Smooth muscle cell (in vitro differentiated cells): Measurements from ENCODE around the gene SLC22A3. TPM values are rescaled to one million over a fixed set of nuclear protein-coding genes. Genes with fewer than 3 reads are reported as not detected.

ENCODE experiments used
- DNase-seq: peaks from one replicate; lab custom pipeline; 2025; ENCODE audit not compliant: unreplicated experiment; lab: John Stamatoyannopoulos, UW
- H2AFZ ChIP-seq: fragments of 200-600 bp; sonication (generic); 2 replicates; pipeline ENCODE4 v1.6.0; 2016; ENCODE audit warnings: antibody characterized with exemption, low read depth, mild to moderate bottlenecking
- H3F3A ChIP-seq: fragments of 200-600 bp; sonication (generic); 2 replicates; pipeline ENCODE4 v1.6.0; 2017; ENCODE audit warnings: antibody characterized with exemption, low read depth
- H3K27ac ChIP-seq: fragments of 200-600 bp; sonication (generic); 2 replicates; pipeline ENCODE4 v1.5.1; 2016; ENCODE audit warnings: low read depth, mild to moderate bottlenecking
- H3K27me3 ChIP-seq: fragments of 200-600 bp; sonication (generic); 2 replicates; pipeline ENCODE4 v1.6.1; 2016; ENCODE audit warnings: low read depth, mild to moderate bottlenecking
- H3K36me3 ChIP-seq: fragments of 200-600 bp; sonication (generic); 2 replicates; pipeline ENCODE4 v1.5.1; 2016; ENCODE audit warnings: low read depth
- H3K4me1 ChIP-seq: fragments of 200-600 bp; sonication (generic); 2 replicates; pipeline ENCODE4 v1.5.1; 2016; ENCODE audit warnings: low read depth
- H3K4me2 ChIP-seq: fragments of 200-600 bp; sonication (generic); 2 replicates; pipeline ENCODE4 v1.6.0; 2016; ENCODE audit warnings: mild to moderate bottlenecking
- H3K4me3 ChIP-seq: fragments of 200-600 bp; sonication (generic); 2 replicates; pipeline ENCODE4 v1.5.1; 2016; ENCODE audit warnings: mild to moderate bottlenecking
- H3K79me2 ChIP-seq: fragments of 200-600 bp; sonication (generic); 2 replicates; pipeline ENCODE4 v1.6.0; 2016; ENCODE audit warnings: low read depth, mild to moderate bottlenecking
- H3K9ac ChIP-seq: fragments of 200-600 bp; sonication (generic); 2 replicates; pipeline ENCODE4 v1.6.0; 2016; ENCODE audit warnings: low read depth
- H3K9me3 ChIP-seq: fragments of 200-600 bp; sonication (generic); replicated peaks from 2 replicates; pipeline ENCODE4 v1.5.1; 2016; ENCODE audit warnings: low read depth
- H4K20me1 ChIP-seq: fragments of 200-600 bp; sonication (generic); 2 replicates; pipeline ENCODE4 v1.6.0; 2016; ENCODE audit warnings: low read depth
- WGBS: methylation state at CpG from one replicate; pipeline ENCODE4 v1.1.7; 2016; ENCODE audit warnings: low lambda C conversion rate; 5-methylcytosine and 5-hydroxymethylcytosine counted together
- polyA plus RNA-seq: library from polyadenylated mRNA; unstranded; fragments of >200 nt; fragmentation: Nextera tagmentation; extraction: Ambion mirVana; gene quantifications from 2 replicates; pipeline ENCODE4 v1.2.1, GENCODE V29; 2016
- total RNA-seq: library from RNA; depleted of rRNA; stranded (reverse); fragments of >200 nt; gene quantifications from 2 replicates; pipeline ENCODE4 v1.2.3, GENCODE V29; 2014
- TF ChIP-seq, protein P1 (sequence below): fragments of 200-600 bp; sonication (generic); IDR thresholded peaks from 2 replicates; pipeline ENCODE4 v1.5.1; 2017; ENCODE audit warnings: borderline replicate concordance, mild to moderate bottlenecking, antibody characterized with exemption; ENCODE audit not compliant: insufficient read depth, poor library complexity, severe bottlenecking

The SLC22A3 gene
- total and polyA plus RNA-seq, 2 experiments from 2014 or later = 59.5 to 69.5 TPM

DNA sequence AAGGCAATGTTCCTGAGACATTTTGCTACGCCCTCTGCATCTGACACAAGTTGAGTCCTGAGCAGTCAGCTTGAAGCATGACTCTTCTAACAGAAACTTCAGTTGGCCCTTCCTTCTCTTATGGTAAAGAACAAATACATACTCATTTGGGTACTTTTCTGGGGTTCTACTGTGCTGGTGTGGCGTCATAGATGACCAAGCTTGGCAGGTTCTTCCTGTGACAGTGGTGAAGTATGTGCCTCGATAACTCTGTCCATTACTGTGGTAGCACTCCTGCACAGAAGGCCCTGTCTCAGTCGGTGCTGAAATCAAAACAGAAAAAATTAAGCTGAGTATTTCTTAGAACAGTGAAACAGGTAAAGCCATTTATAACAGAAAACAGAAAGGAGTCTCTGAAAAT lies 152.5 kb downstream of the SLC22A3 start:
- Histone ChIP-seq H3K36me3 (no peaks in the 10 kb centered on the region), H3K79me2 (no peaks in the 10 kb centered on the region), H3K27ac (no peak overlapping the region), H3K4me3 (no peak overlapping the region), H3K4me1 (no peaks in the 10 kb centered on the region), H2AFZ (no peak overlapping the region), H3K9me3 (no peaks in the 10 kb centered on the region), H3K27me3 (no peaks in the 10 kb centered on the region), H3K9ac (no peak overlapping the region), H3F3A (no peaks in the 10 kb centered on the region), H3K4me2 (no peak overlapping the region), H4K20me1 (no peaks in the 10 kb centered on the region)
- TF ChIP-seq, protein P1, sequence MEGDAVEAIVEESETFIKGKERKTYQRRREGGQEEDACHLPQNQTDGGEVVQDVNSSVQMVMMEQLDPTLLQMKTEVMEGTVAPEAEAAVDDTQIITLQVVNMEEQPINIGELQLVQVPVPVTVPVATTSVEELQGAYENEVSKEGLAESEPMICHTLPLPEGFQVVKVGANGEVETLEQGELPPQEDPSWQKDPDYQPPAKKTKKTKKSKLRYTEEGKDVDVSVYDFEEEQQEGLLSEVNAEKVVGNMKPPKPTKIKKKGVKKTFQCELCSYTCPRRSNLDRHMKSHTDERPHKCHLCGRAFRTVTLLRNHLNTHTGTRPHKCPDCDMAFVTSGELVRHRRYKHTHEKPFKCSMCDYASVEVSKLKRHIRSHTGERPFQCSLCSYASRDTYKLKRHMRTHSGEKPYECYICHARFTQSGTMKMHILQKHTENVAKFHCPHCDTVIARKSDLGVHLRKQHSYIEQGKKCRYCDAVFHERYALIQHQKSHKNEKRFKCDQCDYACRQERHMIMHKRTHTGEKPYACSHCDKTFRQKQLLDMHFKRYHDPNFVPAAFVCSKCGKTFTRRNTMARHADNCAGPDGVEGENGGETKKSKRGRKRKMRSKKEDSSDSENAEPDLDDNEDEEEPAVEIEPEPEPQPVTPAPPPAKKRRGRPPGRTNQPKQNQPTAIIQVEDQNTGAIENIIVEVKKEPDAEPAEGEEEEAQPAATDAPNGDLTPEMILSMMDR = no peak
- 88% methylated on average over 4 of the region's 4 CpGs for WGBS
- DNase-seq = no peak

Other genes with a start within 250 kb of the SLC22A3 start
- 0.04 and 1.4 TPM in 2 replicates for gene SLC22A1, start 226.6 kb upstream of the SLC22A3 start, total RNA-seq
- gene SLC22A1, start 226.6 kb upstream of the SLC22A3 start, polyA plus RNA-seq = 1.5 and 1.6 TPM in 2 replicates
- gene SLC22A2, start 89.6 kb upstream of the SLC22A3 start, total RNA-seq = 3.5 and 7.0 TPM in 2 replicates
- gene SLC22A2, start 89.6 kb upstream of the SLC22A3 start, polyA plus RNA-seq = 5.8 and 7.0 TPM in 2 replicates